Muscle layer of colon (tissue), 2 donors: ENCODE measurements around the gene THSD1.
"Not testable (repeated sequence)": the region's sequence is repeated elsewhere in the genome, so short reads cannot be mapped to it uniquely, and the experiment has no call there.

Experiments used
- H3K27ac ChIP-seq: one replicate; pipeline ENCODE4 v1.7.0; 2013; ENCODE audit warnings: low read depth, mild to moderate bottlenecking, low read length, moderate library complexity
- H3K27me3 ChIP-seq, 2 donors: one replicate each; pipeline ENCODE4 v1.7.0; 2013; ENCODE audit warnings: low read length in 2 of 2, mild to moderate bottlenecking in 2 of 2; ENCODE audit not compliant: insufficient read depth in 2 of 2, control insufficient read depth in 1 of 2
- H3K36me3 ChIP-seq: one replicate; pipeline ENCODE4 v1.7.0; 2013; ENCODE audit warnings: mild to moderate bottlenecking, low read length; ENCODE audit not compliant: insufficient read depth
- H3K4me1 ChIP-seq: one replicate; pipeline ENCODE4 v1.7.0; 2013; ENCODE audit warnings: mild to moderate bottlenecking, low read length; ENCODE audit not compliant: insufficient read depth
- H3K4me3 ChIP-seq, 2 donors: one replicate each; pipeline ENCODE4 v1.7.0; 2013; ENCODE audit warnings: low read length in 2 of 2, low read depth in 1 of 2, mild to moderate bottlenecking in 1 of 2, moderate library complexity in 1 of 2
- H3K9ac ChIP-seq: one replicate; pipeline ENCODE4 v1.7.0; 2013; ENCODE audit warnings: low read length
- H3K9me3 ChIP-seq: one replicate; pipeline ENCODE4 v1.7.0; 2013; ENCODE audit warnings: mild to moderate bottlenecking, low read length
- donor health status: abdominal sarcoma.
- donor health status: Adenocarcinoma of cecum.

Gene THSD1

DNA sequence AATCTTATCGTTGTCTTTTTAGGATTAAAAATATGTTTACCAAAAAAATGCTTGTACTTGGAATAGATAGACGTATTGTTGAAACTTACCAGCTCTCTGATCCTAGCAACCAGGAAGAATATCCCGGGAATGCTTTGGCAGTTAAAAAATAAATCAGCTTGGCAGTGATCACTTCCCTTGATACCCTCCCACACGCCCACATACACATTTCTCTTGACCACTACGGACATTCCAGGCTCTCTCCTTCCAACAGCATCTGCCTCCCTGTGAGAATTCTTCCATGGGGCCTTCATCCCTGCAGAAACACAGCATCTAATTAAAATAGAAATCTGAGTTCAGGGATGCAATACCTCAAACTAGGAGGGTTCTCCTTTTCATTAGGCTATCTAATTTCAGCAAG, 57.9 kb downstream of the THSD1 start:
- no peak overlapping the region for H3K27ac ChIP-seq
- no peak overlapping the region for H3K9ac ChIP-seq
- no peaks in the 10 kb centered on the region for H3K36me3 ChIP-seq
- H3K27me3 ChIP-seq = no peaks in the 10 kb centered on the region
- no peaks in the 10 kb centered on the region for H3K9me3 ChIP-seq
- H3K4me1 ChIP-seq = no peaks in the 10 kb centered on the region
- no peak overlapping the region for H3K4me3 ChIP-seq

- no peaks in the 10 kb centered on the region for H3K4me1 ChIP-seq
- H3K4me3 ChIP-seq = no peak overlapping the region
- no peaks in the 10 kb centered on the region for H3K27me3 ChIP-seq
- no peak overlapping the region for H3K27ac ChIP-seq
- no peaks in the 10 kb centered on the region for H3K36me3 ChIP-seq
- no peak overlapping the region for H3K9ac ChIP-seq
- H3K9me3 ChIP-seq = no peaks in the 10 kb centered on the region
Measured at GRCh38 chr13:52345631-52346251, 60.2 kb downstream of the THSD1 start.

DNA sequence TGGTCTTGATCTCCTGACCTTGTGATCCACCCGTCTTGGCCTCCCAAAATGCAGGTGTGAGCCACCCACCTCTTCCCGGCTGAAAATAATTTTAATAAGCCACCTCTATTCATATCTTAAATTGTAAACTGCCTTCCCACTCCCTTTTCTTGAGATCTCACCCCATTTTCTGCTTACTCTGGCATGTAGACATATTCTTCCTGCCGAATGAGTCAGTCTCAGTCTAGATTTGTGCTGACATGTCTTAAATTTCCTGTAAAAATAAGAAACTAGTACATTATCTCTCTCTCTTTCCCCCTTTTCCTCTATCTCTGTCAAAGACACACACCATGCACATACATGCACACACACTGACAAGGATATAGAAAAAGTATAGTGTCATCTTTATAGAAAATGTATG, 60.9 kb downstream of the THSD1 start:
- H3K9me3 ChIP-seq = no peaks in the 10 kb centered on the region
- H3K4me3 ChIP-seq = no peak overlapping the region
- no peaks in the 10 kb centered on the region for H3K36me3 ChIP-seq
- no peak overlapping the region for H3K27ac ChIP-seq
- no peak overlapping the region for H3K9ac ChIP-seq
- no peaks in the 10 kb centered on the region for H3K27me3 ChIP-seq
- H3K4me1 ChIP-seq = no peaks in the 10 kb centered on the region

DNA sequence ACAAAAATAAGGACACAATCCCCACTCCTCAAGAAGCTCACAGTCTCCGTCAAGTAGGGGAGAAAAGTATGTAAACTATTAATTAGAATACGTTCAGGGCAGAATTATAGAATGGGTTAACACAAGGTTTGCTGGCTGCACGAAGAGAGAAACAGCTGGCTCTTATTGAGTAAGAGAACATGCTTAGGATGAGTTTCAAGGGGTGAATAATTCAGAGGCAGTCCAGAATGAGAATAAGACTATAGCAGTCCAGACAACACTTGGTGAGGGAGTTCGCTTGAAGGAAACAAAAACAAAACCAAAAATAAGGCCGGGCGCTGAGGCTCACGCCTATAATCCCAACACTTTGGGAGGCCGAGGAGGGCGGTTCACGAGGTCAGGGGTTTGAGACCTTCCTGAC, 61.9 kb downstream of the THSD1 start:
- no peaks in the 10 kb centered on the region for H3K4me1 ChIP-seq
- no peaks in the 10 kb centered on the region for H3K27me3 ChIP-seq
- no peak overlapping the region for H3K4me3 ChIP-seq
- H3K27ac ChIP-seq = no peak overlapping the region
- H3K9ac ChIP-seq = no peak overlapping the region
- H3K9me3 ChIP-seq = no peaks in the 10 kb centered on the region
- H3K36me3 ChIP-seq = no peaks in the 10 kb centered on the region

GRCh38 chr13:52342203-52342602, 63.8 kb downstream of the THSD1 start:
- H3K4me3 ChIP-seq, H3K9ac ChIP-seq, H3K36me3 ChIP-seq, H3K27me3 ChIP-seq, H3K27ac ChIP-seq, H3K4me1 ChIP-seq, H3K9me3 ChIP-seq: not testable (repeated sequence)

- H3K4me3 ChIP-seq, H3K4me1 ChIP-seq, H3K36me3 ChIP-seq, H3K9me3 ChIP-seq, H3K9ac ChIP-seq, H3K27ac ChIP-seq, H3K27me3 ChIP-seq: not testable (repeated sequence)
Measured at GRCh38 chr13:52337828-52338455, 68.0 kb downstream of the THSD1 start.

DNA sequence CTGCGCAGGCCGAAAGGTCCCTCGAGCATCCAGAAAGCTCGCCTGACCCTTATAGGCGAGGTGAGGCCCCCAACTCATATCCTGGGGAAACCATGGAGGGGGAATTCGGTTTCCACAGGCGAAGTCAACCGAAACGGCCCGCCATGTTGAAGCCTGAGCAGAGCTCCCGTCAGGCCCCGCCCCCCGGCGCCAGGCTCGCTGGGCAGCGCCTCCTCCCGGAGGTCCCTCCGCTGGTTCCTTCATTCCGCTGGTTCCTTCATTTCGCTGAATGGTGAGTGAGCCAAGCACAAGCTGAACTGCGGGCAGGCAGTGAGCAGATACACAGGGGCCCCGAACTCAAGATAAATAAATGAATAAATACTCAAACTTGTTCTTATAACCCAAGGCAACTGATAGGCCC, 71.9 kb downstream of the THSD1 start:
- not testable (repeated sequence) for H3K27ac ChIP-seq, H3K4me1 ChIP-seq, H3K36me3 ChIP-seq, H3K9ac ChIP-seq, H3K4me3 ChIP-seq, H3K9me3 ChIP-seq, H3K27me3 ChIP-seq

DNA sequence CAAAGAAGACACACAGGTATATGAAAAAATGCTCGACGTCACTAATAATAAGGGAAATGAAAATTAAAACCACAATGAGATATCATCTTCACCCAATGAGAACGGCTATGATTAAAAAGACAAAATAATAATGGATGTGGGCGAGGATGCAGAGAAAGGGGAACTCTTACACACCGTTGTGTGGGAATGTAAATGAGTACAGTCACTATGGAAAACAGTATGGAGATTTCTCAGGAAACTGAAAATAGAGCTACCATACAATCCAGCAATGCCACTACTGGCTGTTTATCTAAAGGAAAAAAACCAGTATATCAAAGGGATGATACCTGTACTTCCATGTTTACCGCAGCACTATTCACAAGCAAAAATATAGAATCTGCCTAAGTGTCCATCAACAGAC, 74.1 kb downstream of the THSD1 start:
- H3K27me3 ChIP-seq, H3K4me1 ChIP-seq, H3K4me3 ChIP-seq, H3K9ac ChIP-seq, H3K27ac ChIP-seq, H3K9me3 ChIP-seq, H3K36me3 ChIP-seq: not testable (repeated sequence)
